ENCODE measurements around the gene HMCN2. TPM values are rescaled to one million over a fixed set of nuclear protein-coding genes. Genes with fewer than 3 reads are reported as not detected.

The HMCN2 gene
- total RNA-seq, 1 experiment from 2014 or later = 8.6 TPM

DNA sequence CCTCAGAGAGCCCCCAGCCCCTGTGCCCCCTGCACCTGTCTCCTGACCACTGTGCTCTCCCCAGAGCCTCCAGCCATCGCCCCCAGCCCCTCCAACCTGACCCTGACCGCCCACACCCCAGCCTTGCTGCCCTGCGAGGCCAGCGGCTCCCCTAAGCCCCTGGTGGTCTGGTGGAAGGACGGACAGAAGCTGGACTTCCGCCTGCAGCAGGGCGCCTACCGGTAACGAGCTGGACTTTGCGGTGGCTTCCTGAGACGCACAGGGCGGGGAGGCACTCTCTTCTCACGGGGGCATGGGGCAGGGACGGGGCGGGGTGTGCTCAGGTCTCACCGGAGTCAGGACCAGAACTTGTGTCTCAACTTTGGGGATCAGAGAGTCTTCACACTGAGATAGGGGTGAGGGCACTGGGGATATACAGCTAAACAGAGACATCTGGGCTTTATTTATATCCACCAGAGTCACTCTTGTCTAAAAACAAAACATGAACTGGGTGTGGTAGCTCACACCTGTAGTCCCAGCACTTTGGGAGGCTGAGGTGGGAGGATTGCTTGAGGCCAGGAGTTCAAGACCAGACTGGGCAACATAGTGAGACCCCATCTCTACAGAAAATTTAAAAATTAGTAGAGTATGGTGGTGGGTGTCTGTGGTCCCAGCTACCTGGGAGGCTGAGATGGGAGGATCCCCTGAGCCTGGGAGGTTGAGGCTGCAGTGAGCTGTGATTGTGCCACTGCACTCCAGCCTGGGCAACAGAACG, 133.1 kb downstream of the HMCN2 start:
- TF ChIP-seq, protein P1, sequence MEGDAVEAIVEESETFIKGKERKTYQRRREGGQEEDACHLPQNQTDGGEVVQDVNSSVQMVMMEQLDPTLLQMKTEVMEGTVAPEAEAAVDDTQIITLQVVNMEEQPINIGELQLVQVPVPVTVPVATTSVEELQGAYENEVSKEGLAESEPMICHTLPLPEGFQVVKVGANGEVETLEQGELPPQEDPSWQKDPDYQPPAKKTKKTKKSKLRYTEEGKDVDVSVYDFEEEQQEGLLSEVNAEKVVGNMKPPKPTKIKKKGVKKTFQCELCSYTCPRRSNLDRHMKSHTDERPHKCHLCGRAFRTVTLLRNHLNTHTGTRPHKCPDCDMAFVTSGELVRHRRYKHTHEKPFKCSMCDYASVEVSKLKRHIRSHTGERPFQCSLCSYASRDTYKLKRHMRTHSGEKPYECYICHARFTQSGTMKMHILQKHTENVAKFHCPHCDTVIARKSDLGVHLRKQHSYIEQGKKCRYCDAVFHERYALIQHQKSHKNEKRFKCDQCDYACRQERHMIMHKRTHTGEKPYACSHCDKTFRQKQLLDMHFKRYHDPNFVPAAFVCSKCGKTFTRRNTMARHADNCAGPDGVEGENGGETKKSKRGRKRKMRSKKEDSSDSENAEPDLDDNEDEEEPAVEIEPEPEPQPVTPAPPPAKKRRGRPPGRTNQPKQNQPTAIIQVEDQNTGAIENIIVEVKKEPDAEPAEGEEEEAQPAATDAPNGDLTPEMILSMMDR (conservative IDR thresholded peaks at IDR 0.05) = no peak

More for the DNA sequence above, 133.1 kb downstream of the HMCN2 start:
- Mint-ChIP-seq H3K4me3 (no peak overlapping the region), H3K4me1 (peaks cover 0 to 6% of the 10 kb centered on the region in 2 experiments; a peak in 2 of 4 replicates), H3K9me3 (no peaks in the 10 kb centered on the region; a peak in 1 of 5 replicates), H3K27me3 (ENCODE audit: low read depth) (no peaks in the 10 kb centered on the region), H3K27ac (no peak overlapping the region), H3K36me3 (ENCODE audit: insufficient read depth in 1 of 3, low read depth in 3 of 3) (peaks cover 4 to 13% (median 9%) of the 10 kb centered on the region in 3 experiments)
- Histone ChIP-seq H3K23ac (ENCODE audit: insufficient read length, low read depth, low read length) (no peak overlapping the region), H3K14ac (ENCODE audit: insufficient read depth, low read length) (peak overlapping the region; percentile 9; the same call in 1 of the 2 replicates), H3K4ac (ENCODE audit: low read depth, low read length) (no peak overlapping the region), H3K9ac (ENCODE audit: extremely low read depth, insufficient read length, low read length) (no peak overlapping the region), H4K91ac (ENCODE audit: insufficient read length, low read depth, low read length) (no peak overlapping the region), H2BK120ac (ENCODE audit: low read depth, low read length, poor library complexity, severe bottlenecking) (no peak overlapping the region), H4K5ac (ENCODE audit: insufficient read length, low read depth, low read length) (no peak overlapping the region), H3T11ph (ENCODE audit: low read length) (no peak overlapping the region), H3K4me1 (ENCODE audit: insufficient read depth, low read length) (no peaks in the 10 kb centered on the region), H3K9me3 (ENCODE audit: control insufficient read depth, low read depth, low read length) (no peaks in the 10 kb centered on the region), H3K79me1 (ENCODE audit: insufficient read depth, low read depth, low read length, poor library complexity, severe bottlenecking) (no peaks in the 10 kb centered on the region), H2AFZ (ENCODE audit: low read length) (no peak overlapping the region), H3K18ac (ENCODE audit: insufficient read length, low read depth, low read length) (no peak overlapping the region), H2AK5ac (ENCODE audit: insufficient read length, low read length) (no peak overlapping the region), H2BK15ac (ENCODE audit: low read depth, low read length) (no peak overlapping the region), H3K27me3 (ENCODE audit: insufficient read depth, low read length) (no peaks in the 10 kb centered on the region), H2BK12ac (ENCODE audit: insufficient read length, low read depth, low read length) (no peak overlapping the region), H3K4me2 (ENCODE audit: insufficient read depth, insufficient read length, low read length) (no peak overlapping the region), H3K27ac (ENCODE audit: insufficient read length, low read depth, low read length) (no peak overlapping the region), H3K23me2 (ENCODE audit: insufficient read length, low read depth, low read length, poor library complexity, severe bottlenecking) (no peaks in the 10 kb centered on the region), H3K79me2 (ENCODE audit: insufficient read depth, low read length) (no peaks in the 10 kb centered on the region), H2BK20ac (ENCODE audit: low read depth, low read length, poor library complexity, severe bottlenecking) (no peak overlapping the region), H2BK5ac (ENCODE audit: insufficient read length, low read length) (no peak overlapping the region), H3K56ac (ENCODE audit: insufficient read length, low read depth, low read length) (no peak overlapping the region), H4K20me1 (ENCODE audit: control insufficient read depth, insufficient read depth, insufficient read length) (no peaks in the 10 kb centered on the region), H4K8ac (replicated peaks; ENCODE audit: insufficient read length, low read depth, low read length) (no peak overlapping the region)
- DNase-seq = no peak
- WGBS (ENCODE audit: extremely low coverage, insufficient read length, low lambda C conversion rate) = no CpG with 5 or more reads among the region's 17 CpGs

Measured in H9 (cell line).